GM19239 (cell line): ENCODE results near the gene KNG1.
A peak's percentile ranks its signal among the peaks of the same experiment; 100 is the strongest.

ENCODE experiments used
- DNase-seq: peaks from one replicate; pipeline ENCODE4 v3.0.0; 2011; ENCODE audit warnings: low spot score; ENCODE audit not compliant: insufficient read length
- FAIRE-seq: peaks from 2 replicates; lab custom pipeline; 2011; peaks lifted over from hg19 to GRCh38; lab: Jason Lieb, UNC

The KNG1 gene

GRCh38 chr3:186760141-186760833, 43.1 kb downstream of the KNG1 start:
- DNase-seq (no peak), FAIRE-seq (no peak)

- no peak for DNase-seq
- FAIRE-seq: no peak
These were observed 43.8 kb downstream of the KNG1 start for GRCh38 chr3:186760897-186761447.

- FAIRE-seq (no peak), DNase-seq (no peak)
These were observed 55.1 kb downstream of the KNG1 start for GRCh38 chr3:186772281-186772694.

GRCh38 chr3:186772701-186773417, 55.7 kb downstream of the KNG1 start:
- DNase-seq: peak; percentile 72
- FAIRE-seq: peak; percentile 91

GRCh38 chr3:186775999-186776398, 58.8 kb downstream of the KNG1 start:
- FAIRE-seq: no peak
- DNase-seq: no peak

- no peak for FAIRE-seq
- no peak for DNase-seq
These were observed 62.0 kb downstream of the KNG1 start for GRCh38 chr3:186779204-186779603.

GRCh38 chr3:186782542-186783057, 65.4 kb downstream of the KNG1 start:
- FAIRE-seq (peak; percentile 84), DNase-seq (no peak)

- FAIRE-seq (peak; percentile 75), DNase-seq (peak; percentile 58)
These were observed 66.0 kb downstream of the KNG1 start, which contains the start of gene EIF4A2 for GRCh38 chr3:186783058-186783730. EIF4A2 (plus strand) TSS chr3:186783577; CDS start chr3:186783611, 34 bp downstream.

GRCh38 chr3:186783731-186784515, 66.8 kb downstream of the KNG1 start:
- FAIRE-seq: peak; percentile 14

GRCh38 chr3:186784820-186785494, 67.8 kb downstream of the KNG1 start:
- no peak for DNase-seq
- FAIRE-seq: no peak

More at GRCh38 chr3:186783731-186784515, 66.8 kb downstream of the KNG1 start:
- DNase-seq: no peak

GRCh38 chr3:186785495-186786018, 68.4 kb downstream of the KNG1 start:
- DNase-seq (no peak), FAIRE-seq (no peak)

- FAIRE-seq (peak; percentile 40), DNase-seq (no peak)
These were observed 69.8 kb downstream of the KNG1 start for GRCh38 chr3:186786922-186787321.

GRCh38 chr3:186787642-186788481, 70.7 kb downstream of the KNG1 start:
- FAIRE-seq: no peak
- no peak for DNase-seq

GRCh38 chr3:186788482-186789370, 71.6 kb downstream of the KNG1 start:
- DNase-seq: no peak
- FAIRE-seq: peak; percentile 21

GRCh38 chr3:186789554-186790260, 72.5 kb downstream of the KNG1 start:
- no peak for DNase-seq

GRCh38 chr3:186790261-186790981, 73.3 kb downstream of the KNG1 start:
- DNase-seq: no peak
- peak; percentile 71 for FAIRE-seq

More at GRCh38 chr3:186789554-186790260, 72.5 kb downstream of the KNG1 start:
- FAIRE-seq: no peak
